RWPE1 (cell line): ENCODE results near the gene SOX12.
A peak's percentile ranks its signal among the peaks of the same experiment; 100 is the strongest.

Source experiments
- CTCF ChIA-PET: fragments of 350-600 bp; sonication (Branson Sonifier 250); formaldehyde crosslinking; extraction: SDS; loops from one replicate; lab custom pipeline; 2021; lab: Yijun Ruan, JAX
- POLR2A ChIA-PET: fragments of 400-600 bp; formaldehyde crosslinking; extraction: SDS; loops from one replicate; lab custom pipeline; 2020; ENCODE audit warnings: antibody characterized with exemption; ENCODE audit not compliant: low non-redundant PET; lab: Yijun Ruan, JAX
- DNase-seq: peaks from one replicate; pipeline ENCODE4 v3.0.0; 2012; ENCODE audit warnings: low spot score
- H3K27ac ChIP-seq: fragments of 450-650 bp; 2 replicates; pipeline ENCODE4 v1.5.1; 2017
- CTCF ChIP-seq: fragments of 450-650 bp; conservative IDR thresholded peaks from 2 replicates; pipeline ENCODE4 v1.5.1; 2017; ENCODE audit warnings: low read depth, mild to moderate bottlenecking

SOX12 gene

DNA sequence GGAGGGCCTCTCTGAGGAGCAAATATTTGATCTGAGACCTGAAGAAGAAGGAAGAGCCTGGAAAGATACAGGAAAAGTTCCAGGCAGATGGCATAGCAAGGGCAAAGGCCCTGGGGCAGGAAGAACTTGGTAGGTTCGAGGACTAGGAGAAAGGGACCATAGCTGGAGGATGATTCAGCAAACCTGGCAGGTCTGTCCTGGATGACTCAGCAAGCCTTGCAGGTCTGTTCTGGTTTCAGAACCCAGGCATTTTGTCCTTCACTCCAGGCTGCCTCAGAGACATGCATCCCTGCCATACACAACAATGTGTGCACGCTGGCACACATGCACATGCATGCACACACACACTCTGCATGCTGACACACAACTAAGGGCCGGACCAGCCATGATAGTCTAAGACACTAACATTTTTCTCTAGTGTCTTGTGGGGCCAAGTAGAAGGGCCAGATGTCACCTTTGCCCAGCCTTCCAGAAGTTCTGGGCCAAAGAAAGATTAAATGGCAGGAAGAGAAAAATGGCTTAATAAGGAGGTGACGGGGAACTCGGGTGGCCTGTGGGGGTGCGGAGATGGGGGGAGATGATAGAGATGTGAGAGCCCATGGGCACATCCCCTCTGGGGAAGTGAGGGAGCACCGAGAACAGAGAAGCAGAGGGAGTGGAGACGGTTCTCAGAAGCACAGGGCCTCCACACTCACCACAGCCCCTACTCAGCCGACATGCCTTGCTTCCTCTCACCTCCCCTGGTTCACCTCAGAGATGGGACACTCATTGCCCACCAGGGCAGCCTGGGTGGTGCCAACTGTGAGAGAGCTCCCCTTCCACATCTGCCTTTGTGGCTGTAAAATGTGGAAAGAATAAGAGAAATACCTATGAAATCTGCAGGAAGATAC is 39.8 kb downstream of the SOX12 start:
- H3K27ac ChIP-seq, result peak overlapping the region; percentile 90
- CTCF ChIA-PET, result interaction anchor here (0.6 to 0.7 kb wide), 2 partner anchors 15 to 51 kb away, joined by 3 to 4 read pairs; partner anchors contain the start of gene TRIB3
- DNase-seq, result peak; percentile 68
- POLR2A ChIA-PET, result interaction anchor here (0.7 kb wide), 2 partner anchors 16 to 68 kb away, joined by 8 to 12 read pairs; partner anchors contain the start of gene TRIB3
- no peak for TF ChIP-seq CTCF

DNA sequence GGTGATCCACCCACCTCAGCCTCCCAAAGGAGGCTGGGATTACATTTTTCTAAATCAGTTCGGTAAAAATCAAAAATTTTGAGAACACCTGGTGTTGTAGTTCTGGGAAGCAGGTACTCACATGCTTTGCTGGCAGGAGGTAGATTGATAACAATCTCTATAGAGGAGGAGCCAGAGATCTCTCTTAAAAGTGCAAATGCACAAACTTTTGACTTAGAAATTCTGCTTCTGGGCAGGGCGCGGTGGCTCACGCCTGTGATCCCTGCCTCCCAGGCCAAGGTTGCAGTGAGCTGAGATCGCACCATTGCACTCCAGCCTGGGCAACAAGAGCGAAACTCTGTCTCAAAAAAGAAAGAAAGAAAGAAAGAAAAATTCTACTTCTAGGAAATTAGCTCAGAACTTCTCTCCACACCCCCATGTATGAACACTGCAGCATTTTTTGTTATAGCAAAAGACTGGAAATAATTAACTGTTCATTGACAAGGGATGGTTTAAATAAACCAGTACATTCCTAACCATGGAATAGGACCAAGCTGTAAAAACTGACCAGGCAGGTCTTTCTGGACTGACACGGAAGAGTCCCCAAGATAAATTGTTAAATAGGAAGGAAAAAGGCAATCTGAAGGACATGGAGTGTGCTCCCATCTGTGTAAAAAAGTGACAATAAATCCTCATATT is 40.8 kb downstream of the SOX12 start:
- POLR2A ChIA-PET, result interaction anchor here (0.7 to 1.0 kb wide), 2 partner anchors 14 to 67 kb away, joined by 8 to 9 read pairs; partner anchors contain the start of gene TRIB3
- CTCF ChIA-PET, result interaction anchor here (0.7 kb wide), 1 partner anchor 14 kb away, joined by 4 read pairs; the partner anchor contains the start of gene TRIB3
- DNase-seq, result no peak
- H3K27ac ChIP-seq, result peak overlapping the region; percentile 90
- TF ChIP-seq CTCF, result no peak

- POLR2A ChIA-PET, result interaction anchor here (1.0 kb wide), 1 partner anchor 13 kb away, joined by 9 read pairs; the partner anchor contains the start of gene TRIB3
- CTCF ChIA-PET, result no interaction called here
- no peak for TF ChIP-seq CTCF
- no peak for DNase-seq
- H3K27ac ChIP-seq, result peak overlapping the region; percentile 65
Observed at GRCh38 chr20:366719-367485, 41.5 kb downstream of the SOX12 start.

GRCh38 chr20:367486-367887 is 42.1 kb downstream of the SOX12 start:
- no peak for DNase-seq
- TF ChIP-seq CTCF, result no peak
- peak overlapping the region; percentile 65 for H3K27ac ChIP-seq
- ChIA-PET POLR2A (no interaction called here), CTCF (no interaction called here)

GRCh38 chr20:368915-369314 is 43.6 kb downstream of the SOX12 start:
- ChIA-PET CTCF (interaction anchor here (0.7 kb wide), 1 partner anchor 8 kb away, joined by 3 read pairs; no protein-coding TSS in a partner anchor), POLR2A (interaction anchor here (3.6 kb wide), 1 partner anchor 12 kb away, joined by 24 read pairs; the partner anchor contains the start of gene TRIB3)
- no peak for DNase-seq
- TF ChIP-seq CTCF, result no peak
- H3K27ac ChIP-seq, result peak overlapping the region; percentile 65
